ENCODE measurements around the gene TEAD1.

TEAD1 gene

GRCh38 chr11:12901272-12901671 lies 227.1 kb downstream of the TEAD1 start:
- TF ChIP-seq CTCF (conservative IDR thresholded peaks at IDR 0.05) = no peak
- TF ChIP-seq ZFX (IDR thresholded peaks at IDR 0.05) = no peak
- no peak overlapping the region for H3K27ac ChIP-seq

DNA sequence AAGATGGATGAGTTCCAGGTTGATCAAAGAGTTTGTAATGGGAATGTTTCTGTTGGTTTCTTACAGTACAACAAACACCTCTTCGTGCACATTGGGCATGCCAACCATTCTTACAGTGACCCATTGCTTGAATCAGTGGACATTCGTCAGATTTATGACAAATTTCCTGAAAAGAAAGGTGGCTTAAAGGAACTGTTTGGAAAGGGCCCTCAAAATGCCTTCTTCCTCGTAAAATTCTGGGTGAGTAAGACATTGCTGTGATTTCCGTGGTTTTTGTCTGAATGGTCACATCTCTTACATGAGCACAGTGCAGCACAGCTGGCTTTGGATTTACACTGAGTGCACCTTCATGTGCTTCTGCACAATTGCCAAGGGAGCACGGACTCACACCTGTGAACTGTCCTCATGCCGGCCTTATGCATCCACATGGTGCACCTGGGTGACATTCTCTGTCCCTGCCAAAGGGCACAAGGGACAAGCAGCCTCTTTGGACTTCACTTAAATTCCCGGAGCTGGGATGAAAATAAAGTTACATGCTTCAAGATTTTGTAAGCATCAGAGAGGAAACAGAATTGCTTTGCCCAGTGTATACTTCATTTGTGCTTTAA lies 227.8 kb downstream of the TEAD1 start:
- TF ChIP-seq ZFX (IDR thresholded peaks at IDR 0.05) (no peak), CTCF (conservative IDR thresholded peaks at IDR 0.05) (no peak)
- H3K27ac ChIP-seq = no peak overlapping the region

- no peak overlapping the region for H3K27ac ChIP-seq
- TF ChIP-seq ZFX (IDR thresholded peaks at IDR 0.05) (no peak), CTCF (conservative IDR thresholded peaks at IDR 0.05) (no peak)
These were observed 228.7 kb downstream of the TEAD1 start for GRCh38 chr11:12902791-12903486.

- no peak for TF ChIP-seq CTCF (conservative IDR thresholded peaks at IDR 0.05)
- TF ChIP-seq ZFX (IDR thresholded peaks at IDR 0.05) = no peak
- no peak overlapping the region for H3K27ac ChIP-seq
These were observed 231.2 kb downstream of the TEAD1 start for GRCh38 chr11:12905435-12905834.

DNA sequence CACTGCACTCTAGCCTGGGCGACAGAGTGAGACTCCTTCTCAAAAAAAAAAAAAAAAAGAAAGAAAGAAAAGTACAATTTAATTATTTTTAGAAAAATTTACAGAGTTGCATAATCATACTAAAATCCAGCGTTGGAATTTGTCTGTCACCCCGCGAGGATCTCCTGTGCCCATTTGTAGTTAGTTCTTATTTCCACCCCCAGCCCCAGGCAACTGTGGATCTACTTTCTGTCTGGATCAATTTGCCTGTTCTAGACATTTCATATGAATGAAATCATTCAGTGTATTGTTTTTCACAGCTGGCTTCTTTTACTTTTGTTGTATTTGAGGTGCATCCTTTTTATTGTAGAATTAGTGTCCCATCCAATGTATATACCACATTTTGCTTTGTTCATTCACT lies 232.3 kb downstream of the TEAD1 start:
- TF ChIP-seq CTCF (conservative IDR thresholded peaks at IDR 0.05) (no peak), ZFX (IDR thresholded peaks at IDR 0.05) (no peak)
- H3K27ac ChIP-seq = no peak overlapping the region

DNA sequence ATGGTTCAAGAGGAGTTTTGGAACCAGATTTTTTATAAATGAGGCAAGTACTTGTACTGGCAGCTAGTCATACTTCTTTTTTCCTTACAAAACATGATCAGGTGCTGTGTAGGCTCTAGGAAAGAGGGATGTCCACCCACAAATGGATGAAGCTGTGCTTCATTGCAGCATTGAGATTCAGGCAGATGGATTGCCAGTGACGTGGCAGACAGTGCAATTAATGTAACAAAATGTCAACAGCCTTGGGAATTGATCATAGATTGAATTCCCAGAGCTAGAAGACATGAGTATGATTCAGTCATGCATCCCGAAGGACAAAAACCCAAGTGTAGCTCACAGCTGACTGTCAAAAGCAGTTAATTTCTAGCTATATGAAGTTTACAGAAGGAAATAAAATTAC lies 235.7 kb downstream of the TEAD1 start:
- H3K27ac ChIP-seq = no peak overlapping the region
- no peak for TF ChIP-seq CTCF (conservative IDR thresholded peaks at IDR 0.05)
- no peak for TF ChIP-seq ZFX (IDR thresholded peaks at IDR 0.05)

DNA sequence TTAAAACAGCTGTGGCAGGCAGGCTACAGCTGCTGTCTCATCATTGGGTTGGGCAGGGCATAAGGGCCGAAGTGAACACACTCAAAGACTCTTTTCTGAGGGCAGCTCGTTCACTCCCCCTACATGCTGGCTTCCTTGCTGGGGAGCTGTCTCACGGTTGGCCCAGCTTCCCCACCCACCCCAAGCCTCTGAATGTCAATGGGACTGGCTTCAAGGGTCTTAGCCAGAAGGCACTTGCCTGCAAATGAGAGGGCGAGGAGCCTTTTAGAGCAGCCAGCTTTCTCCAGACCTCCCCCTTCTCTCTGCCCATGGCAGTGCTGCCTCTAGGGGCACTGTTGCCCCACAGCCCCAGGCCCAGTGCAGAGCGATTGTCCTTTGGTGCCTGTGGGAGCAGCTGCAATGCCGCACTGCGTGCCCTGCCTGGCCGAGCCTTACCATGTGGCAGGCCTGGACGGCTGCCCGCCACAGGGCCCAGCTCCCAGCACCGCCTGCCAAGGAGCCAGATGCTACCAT lies 240.2 kb downstream of the TEAD1 start:
- no peak overlapping the region for H3K27ac ChIP-seq

More for the DNA sequence above, 240.2 kb downstream of the TEAD1 start:
- TF ChIP-seq CTCF (conservative IDR thresholded peaks at IDR 0.05) (peak; percentile 84), ZFX (IDR thresholded peaks at IDR 0.05) (no peak)
